Measurements from ENCODE around the gene SAYSD1.

DNA sequence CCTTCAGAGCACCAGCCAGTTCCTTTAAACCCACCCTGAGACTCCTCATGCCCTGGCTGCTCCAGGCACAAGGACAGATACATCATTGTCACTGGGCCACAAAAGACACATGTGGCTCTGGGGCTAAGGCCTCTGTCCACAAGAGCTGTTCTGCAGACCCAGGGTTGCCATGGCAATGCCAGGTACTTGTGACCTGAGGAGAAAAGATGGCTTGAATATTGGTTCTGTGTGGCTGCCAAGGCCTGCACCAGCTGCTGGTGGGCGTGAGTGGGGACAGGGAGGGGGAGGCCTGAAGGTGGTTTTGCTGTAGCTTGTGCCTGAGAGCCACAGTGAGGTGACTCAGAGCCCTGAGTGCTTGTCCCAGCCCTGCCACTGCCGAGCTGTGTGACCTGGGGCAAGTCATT is 31.8 kb downstream of the SAYSD1 start:
- TF ChIP-seq, protein P1, sequence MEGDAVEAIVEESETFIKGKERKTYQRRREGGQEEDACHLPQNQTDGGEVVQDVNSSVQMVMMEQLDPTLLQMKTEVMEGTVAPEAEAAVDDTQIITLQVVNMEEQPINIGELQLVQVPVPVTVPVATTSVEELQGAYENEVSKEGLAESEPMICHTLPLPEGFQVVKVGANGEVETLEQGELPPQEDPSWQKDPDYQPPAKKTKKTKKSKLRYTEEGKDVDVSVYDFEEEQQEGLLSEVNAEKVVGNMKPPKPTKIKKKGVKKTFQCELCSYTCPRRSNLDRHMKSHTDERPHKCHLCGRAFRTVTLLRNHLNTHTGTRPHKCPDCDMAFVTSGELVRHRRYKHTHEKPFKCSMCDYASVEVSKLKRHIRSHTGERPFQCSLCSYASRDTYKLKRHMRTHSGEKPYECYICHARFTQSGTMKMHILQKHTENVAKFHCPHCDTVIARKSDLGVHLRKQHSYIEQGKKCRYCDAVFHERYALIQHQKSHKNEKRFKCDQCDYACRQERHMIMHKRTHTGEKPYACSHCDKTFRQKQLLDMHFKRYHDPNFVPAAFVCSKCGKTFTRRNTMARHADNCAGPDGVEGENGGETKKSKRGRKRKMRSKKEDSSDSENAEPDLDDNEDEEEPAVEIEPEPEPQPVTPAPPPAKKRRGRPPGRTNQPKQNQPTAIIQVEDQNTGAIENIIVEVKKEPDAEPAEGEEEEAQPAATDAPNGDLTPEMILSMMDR (IDR thresholded peaks at IDR 0.05; ENCODE audit: borderline replicate concordance, extremely low read depth, low read length, poor library complexity, severe bottlenecking): no peak
- no peak for TF ChIP-seq EZH2 (IDR thresholded peaks at IDR 0.05; ENCODE audit: borderline replicate concordance, low read depth, low read length, severe bottlenecking)

All from DND-41 (cell line).